K562 (cell line): Measurements from ENCODE around the gene POMT2. TPM values are rescaled to one million over a fixed set of nuclear protein-coding genes. Genes with fewer than 3 reads are reported as not detected.

ENCODE experiments used
- BRD4 ChIP-seq: fragments of 200-600 bp; sonication (generic); IDR thresholded peaks from 2 replicates; pipeline ENCODE4 v1.6.1; 2017; ENCODE audit warnings: inconsistent platforms
- ELF4 ChIP-seq: fragments of 450-650 bp; formaldehyde crosslinking; IDR thresholded peaks from 2 replicates; pipeline ENCODE4 v1.4.0; 2022; ENCODE audit warnings: missing genetic modification characterization
- EP400 ChIP-seq: fragments of 450-650 bp; IDR thresholded peaks from 2 replicates; pipeline ENCODE4 v1.6.1; 2017; ENCODE audit warnings: antibody characterized with exemption, mild to moderate bottlenecking, moderate library complexity
- ESRRA ChIP-seq: fragments of 450-650 bp; IDR thresholded peaks from 2 replicates; pipeline ENCODE4 v1.6.1; 2014; ENCODE audit warnings: low read depth, mild to moderate bottlenecking, moderate library complexity, borderline replicate concordance
- ETV5 ChIP-seq: sonication (generic); formaldehyde crosslinking; IDR thresholded peaks from 2 replicates; pipeline ENCODE4 v1.4.0; 2020; ENCODE audit warnings: low read depth, mild to moderate bottlenecking, missing genetic modification reagents
- HCFC1 ChIP-seq: IDR thresholded peaks from 2 replicates; pipeline ENCODE4 v1.6.1; 2012; ENCODE audit warnings: low read depth, low read length, improper control_type of control experiment
- MLLT1 ChIP-seq, 2 experiments: fragments of 450-650 bp; IDR thresholded peaks; 2 replicates each; pipeline ENCODE4 v1.6.1; 2016
- NFXL1 ChIP-seq: fragments of 450-650 bp; formaldehyde crosslinking; IDR thresholded peaks from 2 replicates; pipeline ENCODE4 v1.4.0; 2021; ENCODE audit warnings: mild to moderate bottlenecking
- NFYB ChIP-seq: IDR thresholded peaks from 2 replicates; pipeline ENCODE4 v1.6.1; 2011; ENCODE audit warnings: mild to moderate bottlenecking, moderate library complexity; ENCODE audit not compliant: insufficient read length; ENCODE audit errors: extremely low read depth
- SRSF3 ChIP-seq: fragments of 200-400 bp; formaldehyde crosslinking; IDR thresholded peaks from 2 replicates; pipeline ENCODE4 v1.6.1; 2016; ENCODE audit warnings: mild to moderate bottlenecking, low read length, moderate library complexity; ENCODE audit not compliant: insufficient read depth
- STAT6 ChIP-seq: sonication (generic); formaldehyde crosslinking; IDR thresholded peaks from 2 replicates; pipeline ENCODE4 v1.8.1; 2023; ENCODE audit warnings: mild to moderate bottlenecking, missing genetic modification reagents
- TEAD1 ChIP-seq, 2 experiments: fragments of 450-650 bp in 1 of 2; sonication (generic) in 1 of 2; formaldehyde crosslinking; IDR thresholded peaks; 2 replicates each; pipeline versions ENCODE4 v1.4.0 to v1.8.0; 2020 to 2022; ENCODE audit warnings: mild to moderate bottlenecking in 2 of 2, missing genetic modification reagents in 1 of 2
- ZBTB9 ChIP-seq: fragments of 450-650 bp; formaldehyde crosslinking; IDR thresholded peaks from 2 replicates; pipeline ENCODE4 v1.4.0; 2020; ENCODE audit warnings: mild to moderate bottlenecking, moderate library complexity
- ZNF121 ChIP-seq: sonication (generic); formaldehyde crosslinking; conservative IDR thresholded peaks from 2 replicates; pipeline ENCODE4 v1.8.0; 2022; ENCODE audit warnings: missing genetic modification reagents
- ZNF592 ChIP-seq: fragments of 450-650 bp; IDR thresholded peaks from 2 replicates; pipeline ENCODE4 v1.6.1; 2017; ENCODE audit warnings: antibody characterized with exemption, mild to moderate bottlenecking
- ZNF76 ChIP-seq: fragments of 250-450 bp; sonication (Bioruptor Pico); IDR thresholded peaks from 2 replicates; pipeline ENCODE4 v1.4.0; 2020; ENCODE audit warnings: mild to moderate bottlenecking, moderate library complexity, borderline replicate concordance
- ZZZ3 ChIP-seq: fragments of 450-650 bp; IDR thresholded peaks from 2 replicates; pipeline ENCODE4 v1.6.1; 2016; ENCODE audit warnings: antibody characterized with exemption, mild to moderate bottlenecking, moderate library complexity
- polyA plus RNA-seq, 8 experiments: library from polyadenylated mRNA; depleted of rRNA in 4 of 8; stranded (reverse) in 5 of 8; unstranded in 3 of 8; fragments of >200 nt; fragmentation: Nextera tagmentation in 2 of 8; fragmentation: Illumina TruSeq in 1 of 8; extraction: Ambion mirVana in 2 of 8; extraction: Trizol in 1 of 8; gene quantifications; 2 replicates each; pipeline versions ENCODE4 v1.2.1 to v1.2.3, GENCODE V29; 2011 to 2014; ENCODE audit warnings: inconsistent platforms in 1 of 8, missing spikeins in 1 of 8
- total RNA-seq, 7 experiments: library from RNA; depleted of rRNA in 6 of 7; stranded (reverse); fragments of >200 nt in 6 of 7; fragmentation: Illumina TruSeq in 2 of 7; extraction: Trizol in 2 of 7; gene quantifications; 2 replicates each; pipeline versions ENCODE4 v1.2.1 to v1.2.3, GENCODE V29; 2011 to 2021; ENCODE audit warnings: low replicate concordance in 1 of 7

POMT2 gene
- total and polyA plus RNA-seq, 9 of the 15 experiments (the other 6 are each of a cell fraction or from before 2014, with no cell fraction given), result 0.39 to 16.6 (median 7.8) TPM

- no peak for TF ChIP-seq ZBTB9 (CRISPR knock-in tag)
- TF ChIP-seq NFXL1 (CRISPR knock-in tag), result no peak
- TF ChIP-seq BRD4, result no peak
- TF ChIP-seq TEAD1 (CRISPR knock-in tag; IDR thresholded peaks at IDR 0.05), result peak in 1 of 2 experiments; percentile 85; a peak in 2 of 4 replicates
- no peak for TF ChIP-seq ZNF76 (CRISPR knock-in tag)
- TF ChIP-seq HCFC1, result no peak
- TF ChIP-seq ESRRA, result no peak
- TF ChIP-seq ZZZ3, result no peak
- no peak for TF ChIP-seq MLLT1 (IDR thresholded peaks at IDR 0.05)
- TF ChIP-seq ZNF121, result no peak
- no peak for TF ChIP-seq STAT6 (CRISPR knock-in tag)
- TF ChIP-seq SRSF3, result no peak
- no peak for TF ChIP-seq ELF4 (CRISPR knock-in tag)
- TF ChIP-seq EP400, result no peak
- no peak for TF ChIP-seq ETV5
- TF ChIP-seq NFYB, result peak; percentile 58
- 0 out of 2 replicates have a peak, but pooled peaks have one; percentile 39 for TF ChIP-seq ZNF592
Observed at GRCh38 chr14:77320238-77320935, at the start of gene POMT2 (continued).
